Measurements from ENCODE around the gene PGK1.
"Not testable (repeated sequence)": the region's sequence is repeated elsewhere in the genome, so short reads cannot be mapped to it uniquely, and the experiment has no call there.

The PGK1 gene

DNA sequence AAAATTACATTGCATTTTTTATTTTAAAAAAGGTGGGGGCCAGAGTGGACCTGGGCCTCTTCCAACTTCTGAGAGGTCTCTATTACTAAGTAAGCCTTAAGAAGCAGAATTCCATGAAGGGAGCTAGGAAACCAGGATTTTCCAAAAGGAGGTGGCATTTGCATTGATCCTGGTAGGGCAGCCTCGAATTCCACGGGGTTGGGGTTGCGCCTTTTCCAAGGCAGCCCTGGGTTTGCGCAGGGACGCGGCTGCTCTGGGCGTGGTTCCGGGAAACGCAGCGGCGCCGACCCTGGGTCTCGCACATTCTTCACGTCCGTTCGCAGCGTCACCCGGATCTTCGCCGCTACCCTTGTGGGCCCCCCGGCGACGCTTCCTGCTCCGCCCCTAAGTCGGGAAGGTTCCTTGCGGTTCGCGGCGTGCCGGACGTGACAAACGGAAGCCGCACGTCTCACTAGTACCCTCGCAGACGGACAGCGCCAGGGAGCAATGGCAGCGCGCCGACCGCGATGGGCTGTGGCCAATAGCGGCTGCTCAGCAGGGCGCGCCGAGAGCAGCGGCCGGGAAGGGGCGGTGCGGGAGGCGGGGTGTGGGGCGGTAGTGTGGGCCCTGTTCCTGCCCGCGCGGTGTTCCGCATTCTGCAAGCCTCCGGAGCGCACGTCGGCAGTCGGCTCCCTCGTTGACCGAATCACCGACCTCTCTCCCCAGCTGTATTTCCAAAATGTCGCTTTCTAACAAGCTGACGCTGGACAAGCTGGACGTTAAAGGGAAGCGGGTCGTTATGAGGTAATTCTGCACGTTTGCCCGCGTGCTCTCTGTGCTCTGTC lies at the start of gene PGK1:
PGK1 (plus strand) TSS at position 626 of the 824 bp plus-strand sequence; CDS start at position 719, 93 bp downstream.
- peak; percentile 39 to 95 (median 89) for DNase-seq

DNA sequence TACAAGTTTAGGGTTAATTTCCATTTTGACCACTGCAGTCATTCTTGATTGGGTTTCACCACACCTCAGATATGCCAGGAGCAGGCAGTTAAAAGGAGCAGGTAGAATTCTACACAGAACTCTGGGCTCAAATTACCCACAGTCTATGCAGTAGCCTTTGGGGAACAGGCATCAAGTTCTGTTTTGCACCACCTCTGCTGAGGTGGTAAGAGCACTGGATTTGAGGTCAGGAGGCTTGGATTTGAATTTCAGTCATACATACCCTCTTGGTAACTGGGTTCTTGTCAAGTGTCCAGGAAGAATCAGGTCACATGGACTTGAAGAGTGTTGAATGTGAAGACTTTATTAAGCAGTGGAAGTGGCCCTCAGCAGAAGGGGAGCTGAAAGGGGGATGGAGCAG lies 40.4 kb upstream of the PGK1 start:
- no peak for DNase-seq

DNA sequence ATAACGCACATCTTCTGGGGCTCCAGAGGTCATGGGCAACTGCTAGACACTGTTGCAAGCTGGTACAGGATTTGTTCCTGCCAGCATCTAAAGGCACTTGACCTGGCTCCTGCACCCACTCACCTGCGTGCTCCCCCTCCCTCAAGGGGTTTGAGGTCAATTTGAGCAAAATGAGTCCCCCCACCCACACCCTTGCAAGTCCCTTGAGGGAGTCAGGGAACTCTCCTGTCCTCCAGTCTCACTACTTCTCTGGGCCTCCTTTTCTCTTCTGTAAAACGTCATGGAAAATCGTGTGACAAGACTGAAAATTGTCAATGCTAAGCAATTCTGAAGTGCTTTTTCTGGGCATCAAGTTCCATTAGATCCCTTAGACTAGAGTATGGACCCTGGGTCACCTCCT lies 39.9 kb upstream of the PGK1 start:
- DNase-seq, result no peak

- DNase-seq, result not testable (repeated sequence)
Observed at GRCh38 chrX:78064698-78065601, 39.1 kb upstream of the PGK1 start.

- no peak for DNase-seq
Observed at GRCh38 chrX:78066110-78066509, 37.9 kb upstream of the PGK1 start.

GRCh38 chrX:78071331-78071730 lies 32.7 kb upstream of the PGK1 start:
- DNase-seq, result no peak

- not testable (repeated sequence) for DNase-seq
Observed at GRCh38 chrX:78073147-78074077, 30.6 kb upstream of the PGK1 start.

- no peak for DNase-seq
Observed at GRCh38 chrX:78074088-78074487, 30.0 kb upstream of the PGK1 start.

GRCh38 chrX:78075787-78076389 lies 28.2 kb upstream of the PGK1 start:
- no peak for DNase-seq

DNA sequence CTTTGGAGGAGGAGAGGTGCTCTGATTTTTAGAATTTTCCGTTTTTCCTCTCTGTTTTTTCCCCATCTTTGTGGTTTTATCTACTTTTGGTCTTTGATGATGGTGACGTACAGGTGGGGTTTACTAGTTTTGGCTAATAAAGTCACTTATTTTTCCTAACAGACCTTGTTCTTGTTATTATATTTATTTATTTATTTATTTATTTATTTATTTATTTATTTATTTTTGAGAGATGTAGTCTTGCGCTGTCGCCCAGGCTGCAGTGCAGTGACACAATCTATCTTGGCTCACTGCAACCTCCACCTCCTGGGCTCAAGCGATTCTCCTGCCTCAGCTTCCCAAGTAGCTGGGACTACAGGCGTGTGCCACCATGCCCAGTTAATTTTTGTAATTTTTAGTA lies 22.6 kb upstream of the PGK1 start:
- DNase-seq, result not testable (repeated sequence)

GRCh38 chrX:78092296-78092695 lies 11.8 kb upstream of the PGK1 start:
- no peak for DNase-seq

GRCh38 chrX:78098108-78098507 lies 5.9 kb upstream of the PGK1 start:
- DNase-seq, result no peak

DNA sequence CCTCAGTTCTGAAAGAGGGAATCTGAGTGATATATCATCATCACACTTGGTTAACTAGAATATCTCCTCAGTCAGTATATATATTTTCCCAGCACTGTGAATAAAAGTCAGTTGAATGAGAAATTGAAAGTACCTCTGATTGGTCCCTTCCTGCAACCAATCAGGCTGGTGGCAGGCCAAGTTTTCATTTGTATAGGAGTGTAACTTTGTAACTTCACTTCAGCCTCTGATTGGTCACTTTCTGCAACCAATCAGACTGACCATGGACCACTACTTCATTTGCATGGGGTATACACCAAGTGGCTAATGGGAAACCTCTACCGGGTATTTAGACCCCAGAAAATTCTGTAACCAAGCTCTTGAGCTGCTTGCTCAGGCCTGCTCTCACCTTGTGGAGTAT lies 2.0 kb upstream of the PGK1 start:
- peak in 1 of 58 donors; percentile 0 for DNase-seq

DNA sequence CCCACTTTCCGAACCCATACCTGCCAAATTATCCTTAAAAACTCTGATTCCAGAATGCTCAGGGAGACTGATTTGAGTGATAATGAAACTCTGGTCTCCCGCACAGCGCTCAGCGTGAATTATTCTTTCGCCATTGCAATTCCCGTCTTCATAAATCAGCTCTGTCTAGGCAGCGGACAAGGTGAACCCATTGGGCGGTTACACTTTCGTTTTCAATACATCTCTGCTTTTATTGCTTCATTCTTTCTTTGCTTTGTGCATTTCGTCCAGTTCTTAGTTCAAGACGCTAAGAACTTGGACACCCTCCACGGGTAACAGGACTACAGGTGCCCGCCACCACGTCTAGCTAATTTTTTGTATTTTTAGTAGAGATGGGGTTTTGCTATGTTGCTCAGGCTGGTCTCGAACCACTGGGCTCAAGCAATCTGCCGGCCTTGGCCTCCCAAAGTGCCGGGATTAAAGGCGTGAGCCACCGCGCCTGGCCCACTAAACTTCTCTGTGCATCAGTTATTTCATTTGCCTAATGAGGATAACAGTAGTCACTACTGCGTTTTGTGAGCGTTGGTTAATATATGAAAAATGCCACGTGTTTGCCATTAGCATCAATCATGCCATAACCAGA lies 936 bp upstream of the PGK1 start:
- DNase-seq, result peak in 1 of 58 donors; percentile 5

GRCh38 chrX:78104447-78105176 lies 564 bp downstream of the PGK1 start:
- DNase-seq, result peak in 46 of 58 donors; percentile 0 to 42 (median 6)

DNA sequence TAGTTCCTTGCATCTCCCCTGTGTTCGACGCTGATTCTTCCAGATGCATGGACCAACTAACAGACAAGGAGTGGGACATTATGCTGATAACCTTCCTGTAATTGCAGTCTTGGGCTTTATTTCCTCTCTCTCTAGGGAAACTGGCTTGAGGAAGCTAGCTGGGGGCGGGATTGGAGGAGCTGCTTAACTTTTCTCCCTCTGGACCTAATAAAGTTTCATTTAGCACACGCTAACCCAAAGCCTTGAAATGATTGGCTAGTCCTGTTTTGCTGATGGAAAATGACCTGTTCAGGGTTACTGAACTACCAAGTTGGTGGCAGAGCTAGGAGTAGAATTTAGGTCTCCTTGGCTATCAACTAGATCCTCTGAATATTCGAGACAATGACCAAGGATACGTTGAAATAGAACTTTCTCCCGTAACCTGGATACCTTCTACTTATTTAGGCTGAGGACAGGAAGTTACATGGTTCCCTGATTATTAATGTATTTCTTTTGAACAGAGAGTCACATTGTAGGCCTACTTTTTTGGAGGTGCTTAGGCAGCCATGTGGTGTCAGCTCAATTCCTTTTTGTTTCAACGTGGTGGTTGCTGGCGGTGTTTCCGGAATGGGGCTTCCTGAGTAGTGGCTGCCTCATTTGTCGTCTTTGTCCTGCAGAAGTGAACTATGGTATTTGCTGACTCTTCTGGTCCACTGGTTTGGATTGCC lies 2.0 kb downstream of the PGK1 start:
- DNase-seq, result no peak

DNA sequence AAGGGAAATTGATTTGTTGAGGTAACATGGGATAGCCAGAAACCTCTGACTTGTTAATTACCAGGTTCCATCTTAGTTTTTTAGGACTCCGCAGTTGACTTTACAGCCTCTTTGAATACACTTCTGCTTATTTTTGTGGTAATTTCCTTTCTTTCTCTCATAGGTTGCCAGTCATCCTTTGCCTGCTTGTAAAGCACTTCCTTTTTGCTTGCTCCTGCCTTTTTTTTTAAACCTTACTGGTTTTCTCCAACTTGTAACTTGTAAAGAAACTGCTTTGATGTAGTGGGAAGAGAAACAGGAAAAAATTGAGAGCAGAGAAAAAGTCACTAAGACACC lies 2.6 kb downstream of the PGK1 start:
- DNase-seq, result no peak

GRCh38 chrX:78109458-78109857 lies 5.4 kb downstream of the PGK1 start:
- DNase-seq, result no peak

Measured in anterior cingulate cortex (tissue), 58 donors.